ENCODE results near the gene NPFFR1. TPM values are rescaled to one million over a fixed set of nuclear protein-coding genes. Genes with fewer than 3 reads are reported as not detected.
"Not testable (repeated sequence)": the region's sequence is repeated elsewhere in the genome, so short reads cannot be mapped to it uniquely, and the experiment has no call there.

Gene NPFFR1
- polyA plus RNA-seq, 3 donors, result 0.12 to 0.32 (median 0.17) TPM

DNA sequence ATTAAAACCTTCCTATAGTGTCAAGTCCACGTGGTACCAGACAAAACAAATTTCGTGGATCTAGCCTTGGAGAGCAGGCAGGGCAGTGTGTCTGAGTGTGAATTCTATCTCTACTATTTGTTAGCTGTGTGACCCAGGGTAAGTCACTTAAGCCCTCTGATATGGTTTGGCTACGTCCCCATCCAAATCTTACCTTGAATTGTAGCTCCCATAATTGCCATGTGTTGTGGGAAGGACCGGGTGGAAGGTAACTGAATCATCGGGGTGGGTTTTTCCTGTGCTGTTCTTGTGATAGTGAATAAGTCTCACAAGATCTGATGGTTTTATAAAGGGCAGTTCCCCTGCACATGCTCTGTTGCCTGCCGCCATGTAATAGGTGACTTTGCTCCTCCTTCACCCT lies 2.8 kb upstream of the NPFFR1 start:
- no peak for DNase-seq

DNA sequence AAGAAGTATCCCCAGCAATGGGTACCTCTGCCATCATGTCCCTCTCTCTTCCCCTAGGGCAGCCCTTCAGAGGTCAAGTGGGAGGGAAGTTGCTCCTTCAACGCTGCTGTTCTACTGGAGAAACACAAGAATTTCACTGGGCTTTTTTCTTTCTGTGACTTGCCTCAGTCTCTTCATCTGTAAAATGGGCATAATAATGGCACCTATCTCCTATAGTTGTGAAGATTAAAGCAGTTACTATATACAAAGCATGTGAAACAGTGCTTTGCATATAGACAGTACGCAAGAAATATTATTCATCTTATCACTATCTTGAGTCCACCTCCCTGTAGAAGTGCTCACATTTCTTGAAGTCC lies 1.6 kb upstream of the NPFFR1 start:
- no peak for DNase-seq

DNA sequence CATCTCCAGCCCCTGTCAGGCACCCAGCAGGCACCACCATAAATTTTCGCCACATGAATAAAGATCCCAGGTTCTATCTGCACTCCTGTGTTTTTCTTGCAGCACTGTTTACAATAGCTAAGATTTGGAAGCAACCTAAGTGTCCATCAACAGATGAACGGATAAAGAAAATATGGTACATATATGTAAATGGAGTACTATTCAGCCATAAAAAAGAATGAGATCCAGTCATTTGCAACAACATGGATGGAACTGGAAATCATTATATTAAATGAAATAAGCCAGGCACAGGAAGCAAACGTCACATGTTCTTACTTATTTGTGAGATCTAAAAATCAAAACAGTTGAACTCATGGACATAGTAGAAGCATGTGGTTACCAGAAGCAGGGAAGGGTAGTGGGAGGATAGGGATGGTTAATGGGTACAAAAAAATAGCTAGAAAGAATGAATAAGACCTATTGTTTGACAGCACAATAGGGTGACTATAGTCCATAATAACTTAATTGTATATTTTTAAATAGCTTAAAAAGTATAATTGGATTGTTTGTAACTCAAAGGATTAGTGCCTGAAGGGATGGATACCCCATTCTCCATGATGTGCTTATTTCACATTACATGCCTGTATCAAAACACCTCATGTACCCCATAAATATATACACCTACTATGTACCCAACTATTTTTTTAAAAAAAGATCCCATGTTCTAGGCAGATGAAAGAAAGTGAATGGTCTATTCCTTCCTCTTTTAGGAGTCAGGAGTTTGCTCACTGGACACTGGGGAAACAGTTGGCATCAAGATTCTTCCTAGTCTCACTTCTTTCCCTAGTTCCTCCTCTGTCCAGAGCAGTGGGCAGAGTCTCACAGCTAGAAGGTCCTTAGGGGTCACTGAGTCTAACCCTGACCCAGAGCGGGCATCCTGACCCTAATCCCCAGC lies 1.0 kb upstream of the NPFFR1 start:
- DNase-seq, result no peak

DNA sequence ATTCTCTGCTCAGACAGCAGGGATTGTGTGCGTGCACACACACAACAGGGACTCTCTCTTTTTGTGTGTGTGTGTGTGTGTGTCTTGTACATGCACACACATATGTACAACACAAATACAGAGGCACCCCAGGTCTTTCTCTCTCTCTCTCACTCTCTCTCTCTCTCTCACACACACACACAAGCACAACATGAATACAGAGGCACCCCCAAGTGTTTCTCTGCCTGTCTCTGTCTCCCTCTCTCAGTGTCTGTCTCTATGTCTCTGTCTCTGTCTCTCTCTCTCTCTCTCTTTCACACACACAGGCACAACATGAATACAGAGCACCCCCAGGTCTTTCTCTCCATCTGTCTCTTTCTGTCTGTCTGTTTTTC lies 746 bp downstream of the NPFFR1 start:
- no peak for DNase-seq

DNA sequence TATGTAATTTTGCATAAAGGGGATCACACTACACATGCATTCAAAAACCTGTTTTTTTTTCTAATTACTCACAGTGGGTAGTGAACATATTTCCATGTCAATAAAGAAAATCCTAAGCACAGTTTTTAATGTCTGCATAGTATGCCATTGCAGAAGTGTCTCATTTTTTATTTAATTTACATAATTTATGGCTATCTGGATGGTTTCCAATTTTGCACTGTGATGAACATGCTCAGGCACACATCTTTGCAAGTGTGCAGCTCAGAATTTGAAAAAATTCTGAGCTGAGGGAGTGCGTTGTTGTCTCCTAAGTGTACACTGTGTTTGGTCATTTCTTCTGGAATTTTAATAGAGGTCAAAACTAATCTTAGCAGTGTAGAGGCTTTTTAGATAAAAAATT lies 2.2 kb downstream of the NPFFR1 start:
- DNase-seq, result no peak

DNA sequence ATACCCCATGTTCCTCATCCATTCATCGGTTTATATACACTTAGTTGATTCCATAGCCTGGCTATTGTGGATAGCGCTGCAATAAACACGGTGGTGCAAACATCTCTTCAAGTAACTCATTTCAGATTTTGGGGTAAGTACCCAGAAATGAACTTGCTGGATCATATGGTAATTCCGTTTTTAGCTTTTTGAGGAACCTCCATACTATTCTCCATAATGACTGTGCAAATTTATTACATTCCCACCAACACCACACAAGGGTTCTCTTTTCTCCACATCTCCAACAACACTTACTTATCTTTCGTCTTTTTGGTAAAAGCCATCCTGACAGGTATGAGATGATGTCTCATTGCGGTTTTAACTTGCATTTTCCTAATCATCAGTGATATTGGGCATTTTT lies 3.7 kb downstream of the NPFFR1 start:
- no peak for DNase-seq

DNA sequence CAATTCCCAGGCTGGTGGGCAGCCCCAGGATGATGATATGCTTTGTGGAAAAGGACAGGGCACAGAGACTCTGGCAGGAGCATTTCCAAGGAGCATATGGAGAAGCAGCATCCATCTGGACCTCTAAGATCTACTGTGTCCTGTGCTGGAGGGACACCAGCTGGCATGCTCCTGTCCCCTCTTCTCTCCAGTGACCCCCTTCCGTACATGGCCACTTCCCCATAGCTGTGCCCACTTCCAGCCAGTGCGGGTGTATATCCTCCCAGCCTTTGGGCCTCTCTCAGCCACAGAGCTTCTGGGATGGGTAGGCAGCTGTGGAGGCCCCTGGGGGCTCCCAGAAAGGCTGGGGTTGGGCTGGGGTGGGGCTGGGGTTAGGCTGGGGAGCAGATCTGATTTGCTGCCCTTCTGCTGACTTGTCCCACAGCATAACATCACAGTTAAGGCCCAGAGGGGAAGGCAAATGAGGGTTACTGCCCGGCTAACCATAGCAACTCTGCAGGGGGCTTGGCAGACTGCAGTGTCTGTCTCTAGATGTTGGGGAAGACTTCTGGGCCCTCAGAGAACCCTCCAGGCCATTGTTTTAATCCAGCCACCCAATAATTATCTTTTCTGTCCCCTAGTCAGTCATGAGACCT lies 6.3 kb downstream of the NPFFR1 start:
- DNase-seq, result no peak

DNA sequence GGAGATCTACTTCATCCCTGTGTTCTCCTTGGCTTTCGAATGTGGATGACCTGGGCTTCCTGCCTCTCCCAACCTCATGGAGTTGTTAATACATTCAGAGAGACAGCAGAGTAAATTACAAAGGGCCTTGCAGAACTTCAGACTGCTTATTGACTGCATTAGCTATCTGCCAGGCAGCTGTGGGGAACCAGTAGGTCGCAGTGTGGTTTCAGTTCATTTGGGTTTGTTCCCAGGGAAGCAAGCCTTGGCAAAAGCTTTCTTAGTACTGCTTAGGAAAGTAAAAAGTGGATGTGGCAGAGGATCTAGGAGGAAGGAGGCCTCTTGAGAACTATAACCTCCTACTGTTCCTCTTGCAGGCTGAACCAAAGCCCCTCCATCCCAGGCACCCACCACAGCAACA lies 9.2 kb downstream of the NPFFR1 start:
- DNase-seq, result no peak

DNA sequence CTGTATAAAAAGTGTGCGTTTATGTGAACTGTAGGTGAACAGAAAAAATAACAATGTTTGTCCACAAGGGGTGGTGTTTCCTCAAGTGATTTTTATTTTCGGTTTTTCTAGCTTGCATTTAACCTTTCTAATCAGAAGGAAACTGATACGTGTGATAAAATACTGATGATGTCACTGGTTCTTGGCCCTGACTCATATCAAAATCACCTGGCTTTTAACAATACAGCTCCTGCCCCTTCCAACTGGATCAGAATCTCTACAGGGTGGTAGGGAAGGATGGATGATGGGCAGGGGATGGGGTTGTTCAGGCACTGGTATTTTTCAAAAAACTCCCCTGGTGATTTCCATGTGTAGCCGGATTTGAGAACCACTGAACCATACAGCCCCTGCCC lies 10.9 kb downstream of the NPFFR1 start:
- no peak for DNase-seq

DNA sequence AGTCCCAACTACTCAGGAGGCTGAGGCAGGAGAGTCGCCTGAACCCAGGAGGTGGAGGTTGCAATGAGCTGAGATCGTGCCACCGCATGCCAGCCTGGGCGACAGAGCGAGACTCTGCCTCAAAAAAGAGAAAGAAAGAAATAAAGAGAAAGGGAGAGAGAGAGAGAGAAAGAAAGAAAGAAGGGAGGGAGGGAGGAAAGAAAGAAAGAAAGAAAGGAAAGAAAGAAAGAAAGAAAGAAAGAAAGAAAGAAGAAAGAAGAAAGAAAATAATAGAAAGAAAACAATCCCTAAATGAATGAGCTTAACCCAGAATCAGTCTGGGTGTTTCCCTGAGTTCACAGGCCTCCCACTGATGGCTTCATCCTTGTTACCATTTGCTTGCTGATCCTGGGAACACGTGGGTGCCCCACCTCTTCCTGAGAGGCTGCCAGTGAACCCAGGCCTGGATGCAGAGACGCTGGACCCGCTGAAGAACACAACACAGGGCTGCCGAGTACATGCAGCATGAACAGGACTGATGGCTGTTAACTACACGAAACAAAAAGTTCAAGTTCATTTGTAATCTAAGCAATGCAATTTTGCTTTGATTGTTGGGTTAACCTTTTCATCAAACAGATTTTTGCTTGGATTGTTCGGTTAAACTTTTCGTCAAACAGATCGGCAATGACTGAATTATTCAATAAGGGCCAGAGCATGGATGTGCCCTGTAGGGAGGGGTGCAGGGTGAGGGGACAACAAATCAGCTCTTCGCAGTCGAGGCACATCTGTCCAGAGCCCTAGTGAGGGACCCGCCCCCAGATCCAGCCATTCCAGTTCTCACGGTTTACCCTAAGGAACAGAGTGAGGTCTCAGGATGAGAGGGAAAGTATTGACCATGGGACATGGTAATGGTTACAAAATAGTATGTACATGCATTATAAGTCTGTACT lies 11.5 kb downstream of the NPFFR1 start:
- DNase-seq, result no peak

DNA sequence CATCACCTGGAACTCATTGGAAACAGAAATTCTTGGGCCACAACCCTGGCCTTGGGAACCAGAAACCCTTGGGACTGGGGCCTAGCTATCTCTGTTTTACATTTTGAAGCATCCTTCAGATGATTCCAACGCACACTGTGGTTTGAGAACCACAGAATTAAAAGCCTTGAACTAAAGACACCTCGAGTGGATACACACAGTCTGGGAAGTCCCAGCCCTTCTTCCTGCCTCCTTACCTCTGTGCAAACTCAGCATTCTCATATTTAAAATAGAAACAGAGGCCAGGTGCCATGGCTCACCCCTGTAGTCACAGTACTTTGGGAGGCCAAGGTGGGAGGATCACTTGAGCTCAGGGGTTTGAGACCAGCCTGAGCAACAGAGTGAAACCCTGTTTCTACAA lies 12.9 kb downstream of the NPFFR1 start:
- DNase-seq, result no peak

DNA sequence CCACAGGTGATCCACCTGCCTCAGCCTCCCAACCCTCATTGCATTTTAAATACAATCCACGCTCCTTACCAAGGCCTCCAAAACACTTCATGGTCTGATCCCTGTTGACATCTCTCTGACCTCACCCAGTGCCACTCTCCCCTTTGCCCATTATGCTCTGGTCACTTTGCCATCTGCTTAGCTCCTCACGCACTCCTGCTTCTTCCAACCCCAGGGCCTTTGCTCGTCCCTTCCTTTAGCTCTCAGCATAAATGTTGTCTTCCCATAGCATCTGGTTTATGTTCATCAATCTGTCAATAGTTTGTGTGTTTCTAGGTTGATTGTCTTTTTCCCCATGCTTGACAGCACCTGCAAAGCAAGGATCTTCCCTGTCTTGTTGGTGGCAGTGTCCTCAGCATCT lies 14.1 kb downstream of the NPFFR1 start:
- DNase-seq, result no peak

DNA sequence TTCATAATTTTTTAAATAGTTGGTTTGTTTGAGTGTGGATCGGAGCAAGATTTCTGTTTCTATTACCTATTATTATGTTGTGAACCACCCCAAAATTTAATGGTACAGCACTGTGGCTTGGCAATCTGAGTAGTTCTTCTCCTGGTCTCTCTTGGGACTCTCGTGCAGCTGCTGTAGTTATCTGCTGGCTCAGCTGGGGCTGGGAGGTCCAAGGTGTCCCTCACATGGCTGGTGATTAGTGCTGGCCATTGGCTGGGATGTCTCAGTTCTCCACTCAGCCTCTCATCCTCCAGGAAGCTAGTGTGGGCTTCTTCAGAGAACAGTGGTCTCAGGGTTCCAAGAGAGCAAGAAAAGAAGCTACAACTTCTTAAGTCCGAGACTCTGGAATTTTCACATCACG lies 15.4 kb downstream of the NPFFR1 start:
- no peak for DNase-seq

DNA sequence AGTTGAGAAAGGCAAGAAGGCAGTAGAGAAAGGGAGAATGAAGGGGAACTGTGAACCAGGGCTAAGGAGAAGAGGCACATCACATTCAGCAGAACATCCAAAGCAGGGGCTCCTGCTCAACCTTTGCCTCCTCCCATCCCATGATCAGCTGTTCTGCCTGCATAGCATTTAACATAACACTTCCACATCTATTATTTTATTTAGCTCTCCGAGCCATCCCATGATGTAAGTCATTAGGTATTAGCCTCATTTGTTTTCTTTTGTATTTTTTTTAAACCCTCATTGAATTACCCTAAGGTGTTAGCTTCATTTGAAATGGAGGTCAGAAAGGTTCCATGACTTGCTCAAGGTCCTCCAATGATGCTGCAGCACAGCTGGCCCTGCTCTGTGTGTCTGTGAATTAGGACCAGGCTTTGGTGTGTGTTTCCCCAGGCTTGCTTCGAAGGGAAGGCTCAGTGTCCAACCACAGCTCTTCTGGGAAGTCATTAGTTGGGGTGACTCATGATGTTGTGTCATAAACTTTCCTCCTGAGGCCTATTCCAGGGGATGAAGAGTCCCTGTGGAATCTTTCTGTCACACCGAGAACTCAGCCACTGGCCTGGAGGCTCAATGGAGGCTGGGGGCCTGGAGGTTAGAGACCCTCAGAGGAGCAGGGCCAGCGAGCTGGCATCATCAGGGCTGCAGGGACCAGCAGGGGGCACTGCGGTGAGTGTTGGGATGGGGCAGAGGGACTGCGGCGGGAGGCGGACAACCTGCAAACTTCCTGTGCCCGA lies 16.5 kb downstream of the NPFFR1 start:
- DNase-seq, result no peak

DNA sequence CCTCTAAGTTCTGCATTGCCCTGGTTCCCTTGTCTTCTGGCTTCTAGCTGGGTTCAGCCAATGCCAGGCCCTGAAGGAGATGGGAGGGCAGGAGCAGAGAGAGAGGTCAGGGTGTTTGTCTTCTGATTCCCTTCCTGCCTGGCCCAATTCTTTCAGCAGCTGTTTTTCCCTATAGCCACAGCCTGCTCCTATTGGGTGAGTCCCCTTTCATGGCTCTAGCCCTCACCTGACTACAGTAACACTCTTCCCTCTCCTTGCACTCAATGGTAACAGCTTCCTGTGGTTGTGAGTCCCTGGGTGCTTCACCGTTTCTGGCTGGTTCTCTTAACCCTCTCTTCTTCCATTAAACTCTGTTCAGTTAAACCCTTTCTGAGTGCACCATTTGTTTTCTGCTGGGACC lies 17.1 kb downstream of the NPFFR1 start:
- DNase-seq, result no peak

DNA sequence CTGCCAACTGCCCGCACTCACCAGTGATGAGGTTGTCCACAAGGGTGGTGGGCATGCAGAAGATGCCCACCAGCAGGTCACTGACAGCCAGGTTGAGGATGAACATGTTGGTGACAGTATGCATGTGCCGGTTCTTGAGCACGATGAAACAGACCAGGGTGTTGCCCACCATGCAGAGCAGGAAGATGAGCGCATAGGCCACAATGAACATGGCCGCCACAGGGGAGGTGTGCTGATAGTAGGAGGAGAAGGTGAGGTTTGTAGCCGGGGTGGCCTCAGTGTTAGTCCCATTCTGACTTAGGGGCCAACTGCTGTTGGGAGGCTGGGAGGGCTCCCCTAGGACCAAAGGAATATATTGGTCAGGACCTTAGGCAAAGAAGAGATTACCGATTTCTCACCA lies 17.7 kb downstream of the NPFFR1 start:
- DNase-seq, result no peak

DNA sequence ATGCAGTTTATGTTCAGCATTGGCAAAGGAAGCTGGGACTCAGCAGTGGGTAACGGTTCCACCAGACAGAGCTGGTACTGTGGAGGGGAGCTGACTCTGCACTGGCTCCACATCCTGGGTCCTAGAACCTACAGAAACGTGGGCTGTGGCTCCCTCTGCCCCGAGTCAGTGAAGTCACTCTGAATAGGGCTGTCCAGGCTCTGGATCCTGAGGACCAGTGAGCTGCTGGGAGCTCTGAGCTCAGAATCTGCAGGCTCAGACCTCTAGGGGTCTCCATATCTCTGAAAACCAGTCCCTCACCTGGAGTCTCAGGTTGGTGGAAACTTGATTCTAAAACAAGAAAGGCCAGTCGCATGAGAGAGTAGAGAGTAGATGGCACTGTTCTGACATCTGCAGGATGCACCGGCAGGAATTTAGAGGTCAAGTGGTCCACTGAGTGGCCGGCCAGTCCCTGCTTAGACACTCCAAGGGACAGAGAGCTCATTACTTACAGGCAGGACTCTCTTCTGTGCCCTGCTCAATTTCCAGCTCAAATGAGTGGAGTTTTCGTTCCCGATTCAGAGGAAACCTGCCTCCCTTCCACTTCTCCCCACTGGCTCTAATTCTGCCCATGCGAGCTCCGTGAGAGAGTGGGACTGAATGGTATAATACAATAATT lies 18.6 kb downstream of the NPFFR1 start:
- no peak for DNase-seq

DNA sequence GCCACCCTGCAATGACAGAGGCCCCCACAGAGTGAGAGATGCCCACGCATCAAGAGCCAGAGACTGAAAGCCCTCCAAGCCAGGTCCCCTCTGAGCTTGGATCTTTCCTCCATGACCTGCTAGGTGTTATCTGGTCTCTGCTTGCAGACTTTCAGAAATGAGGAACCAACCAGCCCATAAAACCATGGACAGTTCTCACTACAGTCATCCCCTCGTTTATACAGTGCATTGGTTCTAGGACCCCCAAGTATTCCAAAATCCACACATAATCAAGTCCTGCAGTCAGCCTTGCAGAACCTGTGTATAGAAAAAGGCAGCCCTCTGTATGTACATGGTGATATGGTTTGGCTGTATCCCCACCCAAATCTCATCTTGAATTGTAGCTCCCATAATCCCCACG lies 23.1 kb downstream of the NPFFR1 start:
- DNase-seq, result no peak

DNA sequence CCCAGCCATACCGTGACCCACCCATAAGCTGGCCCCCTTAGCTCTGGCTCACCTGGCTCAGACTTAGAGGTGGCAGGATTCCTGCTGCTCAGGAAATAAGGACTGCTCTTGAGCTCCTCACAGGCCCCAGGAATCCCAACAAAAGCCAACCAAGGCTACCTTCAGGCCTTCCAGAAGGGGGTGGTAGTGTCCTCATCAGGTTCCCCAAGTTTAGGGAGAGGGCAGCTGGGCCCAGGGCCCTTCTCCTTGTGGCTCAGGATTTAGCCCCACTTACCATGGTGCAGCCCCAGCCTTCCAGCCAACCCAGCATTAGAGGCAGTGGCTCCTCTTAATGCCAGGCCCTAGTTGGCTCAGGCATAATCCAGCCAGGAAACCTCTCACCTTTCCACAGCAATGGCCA lies 23.5 kb downstream of the NPFFR1 start:
- no peak for DNase-seq

DNA sequence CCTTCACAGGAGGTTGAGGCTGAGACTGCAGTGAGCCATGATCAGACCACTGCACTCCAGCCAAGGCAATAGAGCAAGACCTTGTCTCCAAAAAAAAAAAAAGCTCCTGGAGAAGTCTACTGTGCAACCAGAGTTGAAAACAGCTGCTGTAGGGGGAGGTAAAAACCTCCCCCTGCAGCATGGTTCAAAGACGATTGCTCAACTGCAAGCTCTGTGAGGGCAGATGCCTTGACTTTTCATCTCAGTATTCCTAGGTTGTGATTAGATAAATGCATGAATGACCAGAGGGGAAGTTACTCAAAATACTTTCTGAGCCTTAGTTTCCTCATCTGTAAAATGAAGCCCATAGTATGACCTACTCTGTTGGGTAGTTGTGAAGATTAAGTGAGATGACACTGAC lies 25.6 kb downstream of the NPFFR1 start:
- DNase-seq, result no peak

DNA sequence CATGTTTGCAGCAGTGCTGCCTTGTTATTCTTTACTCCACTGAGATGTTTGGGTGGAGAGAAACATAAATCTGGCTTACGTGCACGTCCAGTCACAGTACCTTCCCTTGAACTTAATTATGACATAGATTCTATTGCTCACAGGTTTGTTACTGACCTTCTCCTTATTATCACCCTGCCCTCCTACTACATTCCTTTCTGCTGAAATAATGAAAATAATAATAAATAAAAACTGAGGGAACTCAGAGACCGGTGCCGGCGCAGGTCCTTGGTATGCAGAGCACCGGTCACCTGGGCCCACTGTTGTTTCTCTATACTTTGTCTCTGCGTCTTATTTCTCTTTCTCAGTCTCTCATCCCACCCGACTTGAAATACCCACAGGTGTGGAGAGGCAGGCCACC lies 26.0 kb downstream of the NPFFR1 start:
- not testable (repeated sequence) for DNase-seq
